22Rv1 (cell line): ENCODE data around the gene TRMT5.

Experiments
- H3K27ac ChIP-seq: fragments of 450-650 bp; 2 replicates; pipeline ENCODE4 v1.5.1; 2017
- ZFX ChIP-seq: fragments of 450-650 bp; IDR thresholded peaks from 2 replicates; pipeline ENCODE4 v1.6.1; 2017; ENCODE audit warnings: antibody characterized with exemption, borderline replicate concordance
- TF ChIP-seq, protein P1 (sequence below): fragments of 450-650 bp; IDR thresholded peaks from 2 replicates; pipeline ENCODE4 v1.5.1; 2017; ENCODE audit warnings: mild to moderate bottlenecking

TRMT5 gene

DNA sequence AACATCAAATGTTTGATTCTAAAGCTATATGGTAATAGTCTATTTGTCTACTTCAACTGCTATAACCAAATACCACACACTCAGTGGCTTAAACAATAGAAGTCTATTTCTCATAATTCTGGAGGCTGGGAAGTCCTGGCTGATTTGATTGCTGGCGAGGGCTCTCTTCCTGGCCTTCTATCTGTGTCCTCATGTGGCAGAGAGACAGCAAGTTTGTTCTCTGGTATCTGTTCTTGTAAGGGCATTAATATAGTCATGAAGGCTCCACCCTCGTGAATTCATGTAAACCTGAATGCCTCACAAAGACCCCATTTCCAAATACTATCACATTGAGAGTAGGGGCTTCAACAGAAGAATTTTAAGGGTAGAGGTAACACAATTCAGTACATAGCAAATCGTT lies 34.1 kb downstream of the TRMT5 start:
- TF ChIP-seq, protein P1, sequence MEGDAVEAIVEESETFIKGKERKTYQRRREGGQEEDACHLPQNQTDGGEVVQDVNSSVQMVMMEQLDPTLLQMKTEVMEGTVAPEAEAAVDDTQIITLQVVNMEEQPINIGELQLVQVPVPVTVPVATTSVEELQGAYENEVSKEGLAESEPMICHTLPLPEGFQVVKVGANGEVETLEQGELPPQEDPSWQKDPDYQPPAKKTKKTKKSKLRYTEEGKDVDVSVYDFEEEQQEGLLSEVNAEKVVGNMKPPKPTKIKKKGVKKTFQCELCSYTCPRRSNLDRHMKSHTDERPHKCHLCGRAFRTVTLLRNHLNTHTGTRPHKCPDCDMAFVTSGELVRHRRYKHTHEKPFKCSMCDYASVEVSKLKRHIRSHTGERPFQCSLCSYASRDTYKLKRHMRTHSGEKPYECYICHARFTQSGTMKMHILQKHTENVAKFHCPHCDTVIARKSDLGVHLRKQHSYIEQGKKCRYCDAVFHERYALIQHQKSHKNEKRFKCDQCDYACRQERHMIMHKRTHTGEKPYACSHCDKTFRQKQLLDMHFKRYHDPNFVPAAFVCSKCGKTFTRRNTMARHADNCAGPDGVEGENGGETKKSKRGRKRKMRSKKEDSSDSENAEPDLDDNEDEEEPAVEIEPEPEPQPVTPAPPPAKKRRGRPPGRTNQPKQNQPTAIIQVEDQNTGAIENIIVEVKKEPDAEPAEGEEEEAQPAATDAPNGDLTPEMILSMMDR = no peak
- no peak for TF ChIP-seq ZFX
- no peak overlapping the region for H3K27ac ChIP-seq

GRCh38 chr14:60945984-60946383 lies 34.9 kb downstream of the TRMT5 start:
- no peak for TF ChIP-seq ZFX
- TF ChIP-seq, protein P1 = no peak
- no peak overlapping the region for H3K27ac ChIP-seq

DNA sequence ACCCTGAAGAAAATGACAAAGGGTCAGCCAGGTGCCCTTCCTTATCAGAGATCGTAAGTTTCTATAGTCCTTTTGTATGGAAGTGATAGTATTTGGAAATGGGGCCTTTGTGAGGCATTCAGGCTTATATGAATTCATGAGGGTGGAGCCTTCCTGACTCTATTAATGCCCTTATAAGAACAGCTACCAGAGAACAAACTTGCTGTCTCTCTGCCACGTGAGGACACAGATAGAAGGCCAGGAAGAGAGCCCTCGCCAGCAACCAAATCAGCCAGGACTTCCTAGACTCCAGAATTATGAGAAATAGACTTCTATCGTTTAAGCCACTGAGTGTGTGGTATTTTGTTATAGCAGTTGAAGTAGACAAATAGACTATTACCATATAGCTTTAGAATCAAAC lies 36.7 kb downstream of the TRMT5 start:
- H3K27ac ChIP-seq = no peak overlapping the region
- TF ChIP-seq, protein P1 = no peak
- no peak for TF ChIP-seq ZFX

- H3K27ac ChIP-seq = no peak overlapping the region
- TF ChIP-seq, protein P1 = no peak
- no peak for TF ChIP-seq ZFX
Measured at GRCh38 chr14:60943637-60944032, 37.2 kb downstream of the TRMT5 start.

GRCh38 chr14:60935319-60935718 lies 45.6 kb downstream of the TRMT5 start:
- H3K27ac ChIP-seq = no peak overlapping the region
- no peak for TF ChIP-seq ZFX
- TF ChIP-seq, protein P1 = no peak

DNA sequence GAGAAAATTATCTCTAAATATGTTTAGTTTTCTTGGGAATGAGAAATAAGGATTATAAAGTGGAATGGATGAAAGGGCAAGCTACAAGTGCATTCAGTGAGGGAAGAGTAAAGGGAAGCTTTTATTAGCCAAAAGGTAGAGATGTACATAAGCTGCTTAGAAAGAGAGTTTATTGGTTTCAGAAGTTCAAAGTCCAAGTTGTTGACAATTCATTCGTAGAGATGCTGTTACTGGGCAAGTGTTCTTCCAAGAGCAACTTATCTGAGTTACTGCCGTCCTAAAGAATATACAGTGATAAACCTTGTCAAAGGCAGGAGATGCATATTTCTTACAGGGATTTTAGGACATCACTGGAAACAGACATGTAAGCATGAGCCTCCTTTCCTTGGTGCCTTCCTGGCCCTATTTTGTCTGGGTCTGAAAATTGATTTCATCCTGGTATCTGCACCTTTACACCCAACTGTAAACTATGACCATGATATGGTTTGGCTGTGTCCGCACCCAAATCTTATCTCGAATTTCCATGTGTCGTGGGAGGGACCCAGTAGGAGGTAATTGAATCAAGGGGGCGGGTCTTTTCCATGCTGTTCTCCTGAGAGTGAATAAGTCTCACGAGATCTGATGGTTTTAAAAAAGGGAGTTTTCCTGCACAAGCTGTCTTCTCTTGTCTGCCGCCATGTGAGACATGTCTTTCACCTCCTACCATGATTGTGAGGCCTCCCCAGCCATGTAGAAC lies 46.8 kb downstream of the TRMT5 start:
- H3K27ac ChIP-seq = peak overlapping the region; percentile 69
- TF ChIP-seq ZFX = no peak

DNA sequence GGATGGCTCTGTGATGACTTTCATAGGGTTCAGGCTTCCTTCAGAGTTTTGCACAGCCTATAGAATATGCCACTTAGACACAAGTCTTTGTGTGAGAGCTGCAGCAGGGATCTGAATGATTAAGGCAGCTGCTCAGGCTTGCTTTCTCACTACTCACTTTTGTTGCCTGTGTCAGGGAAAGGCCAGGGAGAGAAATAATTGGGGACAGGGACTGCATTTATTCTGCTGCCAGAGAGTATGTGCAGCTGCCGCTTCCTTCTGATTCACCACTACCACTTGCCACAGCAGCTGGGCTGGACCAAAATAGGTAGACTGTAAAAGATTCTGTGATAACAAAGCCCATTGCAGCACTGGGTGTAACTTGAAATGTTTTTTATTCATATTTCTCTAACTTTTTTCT lies 49.7 kb downstream of the TRMT5 start:
- no peak overlapping the region for H3K27ac ChIP-seq
- no peak for TF ChIP-seq ZFX
- TF ChIP-seq, protein P1 = no peak

- TF ChIP-seq, protein P1 = no peak
- no peak for TF ChIP-seq ZFX
Measured at GRCh38 chr14:60926002-60926401, 54.9 kb downstream of the TRMT5 start.

More at GRCh38 chr14:60926002-60926401, 54.9 kb downstream of the TRMT5 start:
- H3K27ac ChIP-seq = no peak overlapping the region
